Inferior parietal cortex (tissue), 1 donor: Measurements from ENCODE around the gene PLA2G12B.
"Not testable (repeated sequence)": the region's sequence is repeated elsewhere in the genome, so short reads cannot be mapped to it uniquely, and the experiment has no call there.

Source experiments
- DNase-seq: peaks from one replicate; pipeline ENCODE4 v3.0.0-alpha.2; 2016; ENCODE audit errors: extremely low spot score

The PLA2G12B gene, protein sequence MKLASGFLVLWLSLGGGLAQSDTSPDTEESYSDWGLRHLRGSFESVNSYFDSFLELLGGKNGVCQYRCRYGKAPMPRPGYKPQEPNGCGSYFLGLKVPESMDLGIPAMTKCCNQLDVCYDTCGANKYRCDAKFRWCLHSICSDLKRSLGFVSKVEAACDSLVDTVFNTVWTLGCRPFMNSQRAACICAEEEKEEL

DNA sequence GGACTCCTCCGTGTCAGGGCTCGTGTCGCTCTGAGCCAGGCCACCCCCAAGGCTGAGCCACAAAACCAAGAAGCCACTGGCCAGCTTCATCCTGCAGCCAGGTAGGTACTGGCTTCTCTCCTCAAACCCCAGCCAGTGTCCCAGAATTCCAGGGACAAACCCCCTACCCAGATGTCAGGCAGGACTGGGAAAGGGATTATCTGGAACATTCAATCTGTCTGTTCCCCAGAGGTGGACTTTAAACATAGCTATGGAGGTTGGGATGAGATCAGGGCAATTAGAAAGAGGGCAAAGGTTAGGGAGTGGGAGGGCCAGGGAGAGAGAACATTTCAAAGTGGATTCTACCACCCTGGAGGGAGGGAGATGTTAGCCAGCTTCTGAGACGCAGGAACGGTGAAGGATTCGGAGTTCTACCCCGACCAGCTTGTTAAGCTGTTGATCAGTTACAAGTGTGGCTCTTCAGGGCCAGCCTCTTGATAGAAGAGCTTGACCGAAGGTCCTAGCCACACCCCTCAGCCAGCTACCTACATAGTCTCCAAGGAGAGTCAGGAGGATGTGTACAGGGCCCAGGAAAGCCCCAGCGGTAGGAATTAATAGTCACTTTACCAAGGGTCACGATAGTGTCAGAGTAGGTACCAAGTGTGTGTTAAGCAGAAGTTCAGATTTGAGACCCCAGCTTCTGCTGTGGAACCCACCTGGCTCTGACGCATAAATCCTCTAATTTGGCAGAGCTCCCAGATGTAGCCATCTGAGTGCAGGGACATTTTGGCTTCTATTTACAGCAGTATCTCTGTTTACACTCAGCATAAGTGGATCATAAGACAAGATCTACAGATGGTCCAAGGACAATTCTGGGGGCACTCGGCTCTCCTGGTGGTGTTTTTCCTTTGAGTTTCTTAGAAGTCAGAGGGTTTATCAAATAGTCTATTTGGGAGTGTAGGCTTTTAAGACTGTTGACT, at the start of gene PLA2G12B:
Gene PLA2G12B, minus strand, starts transcription at position 211 of the 959 bp plus-strand sequence. Its CDS starts 121 bp downstream, at position 90.
- peak; percentile 1 for DNase-seq

DNA sequence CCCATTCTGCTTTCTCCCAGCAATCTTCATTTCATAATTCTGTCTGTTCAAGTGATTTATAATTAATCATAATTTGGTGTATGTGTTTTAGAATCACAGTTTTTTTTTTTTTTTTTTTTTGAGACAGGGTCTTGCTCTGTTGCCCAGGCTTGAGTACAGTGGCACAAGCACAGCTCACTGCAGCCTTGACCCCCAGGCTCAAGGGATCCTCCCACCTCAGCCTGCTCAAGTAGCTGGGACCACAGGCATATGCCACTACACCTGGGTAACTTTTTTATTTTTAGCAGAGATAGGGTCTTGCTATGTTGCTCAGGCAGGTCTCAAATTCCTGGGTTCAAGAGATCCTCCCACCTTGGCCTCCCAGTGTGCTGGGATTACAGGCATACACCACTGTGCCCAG, 49.2 kb upstream of the PLA2G12B start:
- DNase-seq: no peak

DNA sequence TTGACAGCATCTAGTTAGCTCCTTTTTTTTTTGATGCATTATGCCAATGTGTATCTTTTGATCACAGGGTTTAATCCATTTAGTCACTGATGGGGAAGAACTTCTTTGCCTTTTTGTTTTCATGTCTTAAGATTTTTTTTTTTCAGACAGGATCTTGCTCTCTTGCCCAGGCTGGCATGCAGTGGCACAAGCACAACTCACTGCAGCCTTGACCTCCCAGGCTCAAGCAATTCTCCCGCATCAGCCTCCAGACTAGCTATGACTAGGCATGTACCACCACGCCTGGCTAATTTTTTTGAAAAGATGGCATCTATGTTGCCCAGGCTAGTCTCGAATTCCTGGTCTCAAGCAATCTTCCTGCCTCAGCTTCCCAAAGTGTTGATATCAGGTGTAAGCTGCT, 46.4 kb upstream of the PLA2G12B start:
- DNase-seq: no peak

DNA sequence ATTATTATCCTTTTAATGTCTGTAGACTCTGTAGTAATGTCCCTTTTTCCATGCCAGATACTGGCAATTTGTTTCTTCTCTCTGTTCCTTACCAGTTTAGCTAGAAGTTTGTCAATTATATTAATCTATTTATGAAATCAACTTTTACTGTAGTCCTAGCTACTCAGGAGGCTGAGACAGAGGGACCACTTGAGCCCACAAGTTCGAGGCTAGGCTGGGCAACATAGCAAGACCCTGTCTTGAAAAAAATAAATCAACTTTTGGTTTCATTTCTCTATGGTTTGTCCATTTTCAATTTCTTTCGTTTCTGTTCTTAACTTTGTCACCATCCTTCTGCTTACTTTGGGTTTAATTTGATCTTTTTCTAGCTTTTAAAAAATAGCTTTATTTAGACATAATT, 42.5 kb upstream of the PLA2G12B start:
- DNase-seq: no peak

DNA sequence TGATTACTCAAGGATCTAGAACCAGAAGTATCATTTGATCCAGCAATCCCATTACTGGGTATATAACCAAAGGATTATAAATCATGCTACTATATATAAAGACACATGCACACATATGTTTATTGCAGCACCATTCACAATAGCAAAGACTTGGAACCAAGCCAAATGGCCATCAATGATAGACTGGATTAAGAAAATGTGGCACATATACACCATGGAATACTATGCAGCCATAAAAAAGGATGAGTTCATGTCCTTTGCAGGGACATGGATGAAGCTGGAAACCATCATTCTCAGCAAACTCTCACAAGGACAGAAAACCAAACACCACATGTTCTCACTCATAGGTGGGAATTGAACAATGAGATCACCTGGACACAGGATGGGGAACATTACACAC, 40.9 kb upstream of the PLA2G12B start:
- not testable (repeated sequence) for DNase-seq

DNA sequence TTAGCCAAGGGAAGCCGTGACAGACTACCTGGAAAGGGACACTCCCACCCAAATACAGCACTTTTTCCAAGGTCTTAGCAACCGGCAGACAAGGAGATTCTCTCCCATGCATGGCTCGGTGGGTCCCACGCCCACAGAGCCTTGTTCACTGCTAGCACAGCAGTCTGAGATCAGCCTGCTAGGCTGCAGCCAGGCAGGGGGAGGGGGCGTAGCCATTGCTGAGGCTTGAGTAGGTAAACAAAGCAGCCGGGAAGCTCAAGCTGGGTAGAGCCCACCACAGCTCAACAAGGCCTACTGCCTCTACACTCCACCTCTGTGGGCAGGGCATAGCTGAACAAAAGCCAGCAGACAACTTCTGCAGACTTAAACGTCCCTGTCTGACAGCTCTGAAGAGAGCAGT, 35.2 kb upstream of the PLA2G12B start:
- DNase-seq: not testable (repeated sequence)

DNA sequence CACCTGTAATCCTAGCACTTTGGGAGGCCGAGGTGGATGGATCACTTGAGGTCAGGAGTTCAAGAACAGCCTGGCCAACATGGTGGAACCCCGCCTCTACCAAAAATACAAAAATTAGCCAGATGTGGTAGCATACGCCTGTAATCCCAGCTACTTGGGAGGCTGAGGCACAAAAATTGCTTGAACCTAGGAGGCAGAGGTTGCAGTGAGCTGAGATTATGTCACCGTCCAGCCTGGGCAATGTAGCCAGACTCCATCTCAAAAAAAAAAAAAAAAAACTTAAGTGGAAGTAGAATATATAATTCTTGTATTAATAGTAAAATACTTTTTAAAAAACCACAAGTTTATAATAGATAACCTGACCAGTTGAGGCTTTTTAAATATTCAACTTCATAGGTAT, 30.0 kb upstream of the PLA2G12B start:
- not testable (repeated sequence) for DNase-seq

DNA sequence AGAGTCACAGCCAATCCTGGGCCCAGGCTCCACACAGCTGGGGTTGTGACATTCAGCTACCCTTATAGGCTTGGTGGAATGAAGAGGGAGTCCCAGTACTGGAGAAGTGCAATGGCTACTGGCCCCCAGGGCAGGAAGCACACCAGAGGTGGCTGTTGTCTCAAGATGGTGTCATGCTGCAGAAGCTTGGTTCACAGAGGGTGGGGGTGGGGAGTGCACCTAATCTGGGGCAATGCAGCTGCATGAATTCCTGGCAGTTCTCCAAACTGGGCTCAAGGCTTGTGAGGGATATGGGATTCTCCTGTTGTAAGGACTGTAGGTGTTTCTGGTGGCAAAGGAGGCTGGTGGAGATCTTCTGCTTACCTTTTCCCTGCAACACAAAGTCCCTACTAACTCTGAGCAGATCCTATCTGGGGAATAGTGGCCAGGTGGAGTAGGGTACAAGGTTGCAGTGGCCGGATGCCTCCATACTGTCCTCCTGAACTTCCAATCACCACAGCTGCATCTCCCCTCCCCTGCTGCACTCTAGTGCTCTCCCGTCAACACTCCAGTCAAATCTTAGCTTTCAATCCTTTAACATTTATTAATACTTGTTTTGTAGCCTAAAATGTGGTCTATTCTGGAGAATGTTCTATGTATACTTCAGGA, 27.4 kb upstream of the PLA2G12B start:
- no peak for DNase-seq

DNA sequence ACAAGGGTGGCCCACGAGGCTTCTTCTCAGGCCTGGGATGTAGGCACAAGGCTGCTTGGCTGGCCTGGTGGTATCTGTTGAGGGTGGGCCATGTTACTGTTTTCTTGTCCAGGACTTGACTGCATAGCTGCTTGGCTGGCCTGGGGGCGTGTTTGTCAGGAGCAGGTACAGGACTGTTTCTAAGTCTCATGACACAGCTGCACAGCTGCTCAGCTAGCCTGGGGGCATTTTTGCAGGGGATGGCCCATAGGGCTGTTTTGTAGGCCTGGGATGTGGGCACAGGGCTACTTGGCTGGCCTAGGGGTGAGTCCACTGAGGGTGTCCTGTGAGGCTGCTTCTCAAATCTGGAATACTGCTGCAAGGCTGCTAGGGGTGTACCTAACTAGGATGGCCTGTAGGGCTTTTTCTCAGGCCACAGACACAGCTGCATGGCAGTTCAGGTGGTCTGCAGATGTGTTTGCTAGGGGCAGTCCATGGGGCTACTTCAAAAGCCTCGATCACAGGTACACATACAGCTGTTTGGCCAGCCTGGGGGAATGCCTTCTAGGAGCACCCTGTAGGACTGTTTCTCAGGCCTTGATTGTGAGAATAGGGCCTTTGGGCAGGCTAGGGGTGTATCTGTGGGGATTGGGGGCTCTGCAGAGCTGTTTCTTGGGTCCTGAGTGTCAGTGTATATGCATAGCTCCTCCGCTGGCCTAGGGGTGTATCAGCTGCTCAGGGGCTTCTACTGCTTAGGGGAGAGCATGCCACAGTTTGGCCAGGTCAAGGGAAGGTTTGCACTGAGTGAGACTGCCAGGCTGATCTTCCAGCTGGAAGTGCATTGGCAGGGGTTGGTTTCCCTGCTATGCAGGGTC, 26.6 kb upstream of the PLA2G12B start:
- DNase-seq: no peak

DNA sequence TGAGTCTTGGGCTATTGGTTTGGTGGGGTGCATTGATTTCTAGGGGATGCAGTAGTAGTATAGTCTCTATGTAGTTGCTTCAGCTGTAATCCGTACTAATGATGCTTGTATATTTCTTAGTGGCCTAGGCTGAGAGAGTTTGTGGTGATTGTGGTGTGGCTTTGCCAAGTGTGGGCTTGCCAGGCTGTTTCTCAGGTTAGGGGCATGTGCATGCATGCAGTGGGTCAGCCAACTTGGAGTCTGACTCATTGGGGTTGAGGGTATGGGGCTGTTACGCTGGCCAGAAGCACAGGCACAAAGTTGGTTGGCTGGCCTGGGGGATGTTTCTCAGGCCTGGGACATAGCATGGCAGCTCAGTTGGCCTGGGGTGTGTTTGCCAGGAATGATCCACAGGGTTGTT, 25.7 kb upstream of the PLA2G12B start:
- no peak for DNase-seq

DNA sequence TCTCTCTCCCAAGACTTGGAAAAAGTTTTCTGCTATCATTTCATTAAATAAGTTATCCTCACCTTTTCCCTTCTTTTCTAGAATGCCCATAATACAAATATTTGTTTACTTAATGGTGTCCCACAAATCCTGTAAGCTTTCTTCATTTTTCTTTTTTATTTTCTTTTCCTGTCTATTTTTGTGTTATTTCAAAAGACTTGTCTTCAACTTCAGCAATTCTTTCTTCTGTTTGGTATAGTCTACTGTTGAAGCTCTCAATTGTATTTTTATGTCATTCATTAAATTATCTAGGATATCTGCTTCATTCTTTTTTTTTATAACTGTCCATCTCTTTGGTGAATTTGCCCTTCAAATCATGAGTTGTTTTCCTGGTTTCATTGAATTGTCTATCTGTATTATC, 25.1 kb upstream of the PLA2G12B start:
- no peak for DNase-seq

DNA sequence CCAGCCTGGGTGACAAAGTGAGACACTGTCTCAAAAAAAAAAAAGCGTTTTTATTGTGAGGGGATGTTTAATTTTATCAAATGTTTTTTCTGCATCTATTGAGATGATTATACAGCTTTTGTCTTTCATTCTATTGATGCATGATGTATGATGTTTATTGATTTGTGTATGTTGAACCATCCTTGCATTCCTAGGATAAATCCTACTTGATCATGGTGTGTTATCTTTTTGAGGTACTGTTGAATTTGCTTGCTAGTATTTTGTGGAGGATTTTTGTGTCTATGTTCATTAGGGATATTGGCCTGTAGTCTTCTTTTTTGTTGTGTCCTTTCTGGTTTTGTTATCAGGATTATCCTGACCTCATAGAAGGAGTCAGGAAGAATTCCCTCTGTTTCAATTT, 22.3 kb upstream of the PLA2G12B start:
- no peak for DNase-seq

DNA sequence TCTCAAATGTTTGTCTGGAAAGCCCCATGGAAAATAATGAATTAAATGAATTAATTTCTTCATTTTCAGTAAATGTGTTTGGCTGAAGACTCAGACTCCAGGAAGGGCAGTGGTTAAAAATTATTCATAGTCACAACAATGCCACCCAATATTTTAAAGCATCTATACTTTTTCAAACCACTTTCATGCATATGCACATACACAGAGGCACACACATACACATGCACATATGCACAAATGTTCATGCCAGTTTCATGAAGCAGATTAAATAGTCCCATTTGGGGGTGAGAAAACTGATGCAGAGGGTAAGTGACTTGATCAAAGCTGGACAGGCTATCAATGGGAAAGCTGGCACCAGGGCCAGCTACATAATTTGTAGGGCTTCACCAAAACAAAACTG, 1.4 kb upstream of the PLA2G12B start:
- DNase-seq: no peak

DNA sequence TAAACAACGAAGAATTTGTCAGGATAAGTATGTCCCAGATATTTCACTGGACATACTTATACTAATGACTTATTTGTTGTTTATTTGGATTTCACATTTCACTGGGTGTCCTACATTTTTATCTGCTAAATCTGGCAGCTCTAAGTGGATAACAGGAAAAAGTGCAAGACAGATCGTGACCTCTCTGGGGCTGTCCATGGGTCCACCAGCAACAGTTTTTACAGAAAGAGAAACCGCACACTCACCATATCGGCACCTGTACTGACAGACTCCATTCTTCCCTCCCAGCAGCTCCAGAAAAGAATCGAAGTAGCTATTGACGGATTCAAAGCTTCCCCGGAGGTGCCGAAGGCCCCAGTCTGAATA, 393 bp downstream of the PLA2G12B start:
- DNase-seq: no peak

DNA sequence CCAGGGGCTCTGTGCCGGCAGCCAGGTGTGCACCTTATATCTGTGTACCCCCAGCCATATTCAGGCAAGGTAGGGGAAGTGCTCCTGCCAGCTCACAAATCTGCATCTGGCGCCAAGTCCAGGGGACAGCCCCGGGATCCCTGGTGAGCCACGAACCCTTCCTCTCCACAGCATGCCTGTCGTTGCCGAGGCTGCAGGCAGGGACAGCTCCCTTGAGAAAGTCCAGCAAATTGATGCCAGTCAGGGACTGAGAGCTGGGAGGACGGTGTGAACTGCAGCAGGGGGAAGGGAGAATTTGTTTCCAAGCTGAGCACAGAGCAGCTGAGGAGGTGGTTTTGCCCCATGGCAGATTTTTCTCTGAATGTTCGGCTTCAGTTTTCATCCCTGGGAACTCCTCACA, 919 bp downstream of the PLA2G12B start:
- no peak for DNase-seq

DNA sequence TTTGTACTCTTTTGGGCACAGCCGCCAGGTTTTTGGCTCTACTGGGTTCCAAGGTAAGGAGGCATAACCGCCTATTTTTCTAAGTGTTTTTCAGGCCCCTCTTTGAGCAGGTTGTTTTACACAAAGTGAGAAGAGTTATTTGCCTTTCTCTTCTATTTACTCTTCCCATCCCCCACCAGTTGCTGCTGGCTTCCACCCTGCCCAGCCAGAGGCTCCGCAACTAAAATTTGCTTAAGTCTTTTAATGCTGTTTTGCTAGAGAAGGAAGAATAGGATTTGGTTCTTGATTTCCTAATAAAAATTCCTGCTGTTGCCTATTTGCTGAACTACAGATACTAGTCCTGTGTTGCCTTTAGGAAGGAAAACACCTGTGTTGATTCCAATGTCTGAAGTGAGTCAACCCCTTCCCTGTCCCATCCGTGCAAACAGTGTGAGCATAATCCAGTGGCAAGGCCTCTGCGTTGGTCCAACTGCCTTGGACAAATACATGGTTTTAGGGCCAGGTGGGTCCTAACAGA, 1.9 kb downstream of the PLA2G12B start:
- no peak for DNase-seq

DNA sequence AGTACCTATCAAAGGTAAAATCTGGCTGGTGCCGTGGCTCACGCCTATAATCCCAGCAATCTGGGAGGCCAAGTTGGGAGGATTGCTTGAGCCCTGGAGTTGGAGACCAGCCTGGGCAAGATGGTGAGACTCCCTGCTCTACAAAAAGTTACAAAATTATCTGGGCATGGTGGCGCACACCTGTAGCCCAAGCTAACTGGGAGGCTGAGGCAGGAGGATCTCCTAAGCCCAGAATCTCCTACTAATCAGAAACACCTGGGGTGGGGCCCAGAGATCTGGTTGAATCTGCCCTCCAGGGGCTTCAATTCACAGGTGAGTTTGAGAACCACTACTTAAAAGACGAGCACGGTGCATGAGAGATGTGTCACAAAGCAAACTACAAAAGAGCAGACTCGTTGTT, 2.4 kb downstream of the PLA2G12B start:
- no peak for DNase-seq

DNA sequence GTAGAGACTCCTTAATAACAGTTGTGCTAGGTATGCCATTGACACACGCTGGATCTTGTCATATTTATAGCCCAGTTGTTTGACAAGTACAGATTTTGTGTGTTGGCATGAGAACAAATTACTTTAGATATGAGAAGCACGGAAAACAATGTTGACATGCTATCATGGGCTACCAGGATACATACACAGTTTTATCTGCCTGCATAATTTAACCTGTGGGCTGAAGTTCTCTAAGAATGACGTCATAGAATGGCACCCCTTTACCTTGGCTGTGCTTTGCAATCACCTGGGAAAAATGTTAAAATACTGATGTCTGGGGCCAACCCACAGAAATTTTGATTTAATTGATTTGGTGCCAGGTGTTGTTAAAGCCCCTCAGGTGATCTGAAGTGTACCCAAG, 2.8 kb downstream of the PLA2G12B start:
- DNase-seq: no peak

DNA sequence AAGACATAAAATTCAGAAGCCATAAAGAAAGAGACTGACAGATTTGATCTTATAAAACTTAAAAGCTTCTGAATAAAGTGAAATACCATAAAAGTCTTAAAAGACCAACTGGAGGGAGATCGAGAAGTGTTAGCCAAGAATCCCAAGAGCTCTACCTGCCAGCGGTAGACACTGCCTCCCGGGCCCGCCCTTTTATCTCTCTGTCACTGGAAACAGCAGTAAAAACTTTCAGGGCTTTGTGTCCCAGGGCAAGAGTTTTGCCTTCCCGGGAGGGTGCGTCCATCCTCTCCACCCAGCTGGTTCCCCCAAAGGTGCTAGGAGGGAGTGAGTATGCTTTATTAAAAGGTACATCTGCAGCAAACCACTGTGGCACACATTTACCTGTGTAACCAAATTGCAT, 5.8 kb downstream of the PLA2G12B start:
- DNase-seq: no peak

DNA sequence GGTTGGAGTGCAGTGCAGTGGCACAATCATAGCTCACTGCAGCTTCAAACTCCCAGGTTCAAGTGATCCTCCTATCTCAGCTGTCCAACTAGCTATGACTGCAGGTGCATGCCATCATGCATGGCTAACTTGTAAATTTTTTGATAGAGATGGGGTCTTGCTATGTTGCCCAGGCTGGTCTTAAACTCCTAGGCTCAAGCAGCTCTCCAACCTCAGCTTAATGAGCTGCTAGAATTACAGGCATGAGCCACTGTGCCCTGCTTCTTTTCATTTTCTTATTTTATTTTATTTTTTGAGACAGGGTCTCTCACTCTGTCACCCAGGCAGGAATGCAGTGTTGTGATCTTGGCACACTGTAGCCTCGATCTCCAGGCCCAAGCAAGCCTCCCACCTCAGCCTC, 7.6 kb downstream of the PLA2G12B start:
- DNase-seq: no peak

DNA sequence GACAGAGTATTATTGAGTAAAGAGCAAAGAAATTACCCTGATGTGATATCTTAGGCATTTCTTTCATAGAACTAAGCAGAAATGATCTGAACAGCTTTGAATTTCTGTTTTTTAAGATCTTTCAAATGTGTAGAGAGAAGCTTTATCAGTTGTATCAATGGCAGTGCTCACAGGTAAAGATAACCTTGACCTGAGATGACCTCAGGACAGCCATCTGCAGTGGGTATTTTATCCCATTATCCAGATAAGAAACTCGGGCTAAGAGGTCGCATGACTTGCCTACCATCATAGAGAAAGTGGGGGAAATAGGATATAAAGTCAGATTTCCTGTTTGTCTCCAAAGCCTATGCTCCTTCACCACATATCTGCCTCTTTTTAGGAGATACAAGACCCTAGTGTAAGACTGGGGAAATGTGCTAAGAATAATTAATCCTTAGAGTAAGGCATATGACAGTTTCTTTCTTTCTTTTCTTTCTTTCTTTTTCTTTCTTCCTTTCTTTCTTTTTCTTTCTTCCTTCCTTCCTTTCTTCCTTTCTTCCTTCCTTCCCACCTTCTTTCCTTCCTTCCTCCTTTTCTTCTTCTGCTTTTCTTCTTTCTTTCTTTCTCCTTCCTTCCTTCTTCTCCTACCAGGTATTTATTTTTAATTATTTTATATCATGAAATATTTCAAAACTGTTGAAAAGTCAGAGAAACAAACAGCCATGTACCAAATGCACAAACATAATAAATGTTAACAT, 10.9 kb downstream of the PLA2G12B start:
- DNase-seq: no peak
